HG03469 (cell line): ENCODE measurements around the gene EEF1AKMT3.

Experiments used
- ATAC-seq: cut with Tn5 transposase; IDR thresholded peaks from one replicate; pipeline ENCODE4 v1.9.1; 2021; ENCODE audit warnings: mild to moderate bottlenecking, moderate library complexity, moderate number of reproducible peaks; ENCODE audit not compliant: unreplicated experiment

The EEF1AKMT3 gene

DNA sequence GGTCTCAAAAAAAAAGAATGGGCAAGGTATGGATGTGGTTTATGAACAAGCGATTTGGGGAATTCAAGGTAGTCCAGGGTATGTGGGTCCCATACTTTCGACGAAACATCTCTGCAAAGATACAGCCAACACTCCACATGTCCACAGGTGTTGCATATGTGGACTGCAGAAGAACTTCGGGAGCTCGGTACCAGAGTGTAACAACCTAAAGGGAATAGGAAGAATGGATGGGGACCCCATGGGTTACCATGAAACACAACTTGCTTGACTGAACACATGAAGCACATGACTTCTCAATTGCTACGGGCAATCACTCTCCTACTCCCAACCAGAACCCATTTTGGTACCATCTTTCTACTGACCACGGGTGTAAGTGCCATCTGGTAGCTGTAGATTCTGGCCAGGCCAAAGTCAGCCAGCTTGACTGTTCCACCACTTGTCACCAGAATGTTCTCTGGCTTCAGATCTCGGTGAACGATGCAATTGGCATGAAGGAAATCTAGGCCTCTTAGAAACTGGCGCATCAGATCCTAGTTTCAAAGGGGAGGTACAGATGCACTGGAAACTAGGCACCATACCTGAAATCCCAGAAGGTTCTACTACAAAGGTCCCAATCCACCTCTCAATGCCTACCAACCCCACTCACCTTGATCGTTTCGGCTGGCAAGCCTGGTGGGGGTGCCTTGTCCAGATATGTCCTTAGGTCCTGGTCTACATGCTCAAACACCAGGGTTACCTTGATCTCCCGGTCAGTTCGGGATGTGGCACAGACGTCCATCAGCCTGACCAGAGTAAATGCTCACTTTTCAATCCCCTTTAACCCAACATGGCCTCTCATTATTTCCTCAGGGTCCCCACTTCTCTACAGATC is 21.6 kb upstream of the EEF1AKMT3 start:
- no peak for ATAC-seq

DNA sequence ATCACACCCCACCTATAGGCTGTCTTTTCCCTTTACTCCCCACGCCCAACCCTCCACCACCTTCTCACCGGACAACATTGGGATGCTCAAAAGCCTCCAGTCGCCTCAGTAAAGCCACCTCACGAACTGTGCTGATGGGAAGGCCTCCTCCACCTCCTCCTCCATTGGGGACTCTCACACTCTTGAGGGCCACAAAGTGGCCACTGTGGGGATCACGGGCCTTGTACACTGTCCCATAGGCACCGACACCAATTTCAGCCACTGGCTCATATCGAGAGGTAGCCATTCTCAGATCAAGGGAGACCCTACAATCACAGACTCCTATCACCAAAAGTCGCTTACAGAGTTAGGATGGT is 21.0 kb upstream of the EEF1AKMT3 start:
- no peak for ATAC-seq

DNA sequence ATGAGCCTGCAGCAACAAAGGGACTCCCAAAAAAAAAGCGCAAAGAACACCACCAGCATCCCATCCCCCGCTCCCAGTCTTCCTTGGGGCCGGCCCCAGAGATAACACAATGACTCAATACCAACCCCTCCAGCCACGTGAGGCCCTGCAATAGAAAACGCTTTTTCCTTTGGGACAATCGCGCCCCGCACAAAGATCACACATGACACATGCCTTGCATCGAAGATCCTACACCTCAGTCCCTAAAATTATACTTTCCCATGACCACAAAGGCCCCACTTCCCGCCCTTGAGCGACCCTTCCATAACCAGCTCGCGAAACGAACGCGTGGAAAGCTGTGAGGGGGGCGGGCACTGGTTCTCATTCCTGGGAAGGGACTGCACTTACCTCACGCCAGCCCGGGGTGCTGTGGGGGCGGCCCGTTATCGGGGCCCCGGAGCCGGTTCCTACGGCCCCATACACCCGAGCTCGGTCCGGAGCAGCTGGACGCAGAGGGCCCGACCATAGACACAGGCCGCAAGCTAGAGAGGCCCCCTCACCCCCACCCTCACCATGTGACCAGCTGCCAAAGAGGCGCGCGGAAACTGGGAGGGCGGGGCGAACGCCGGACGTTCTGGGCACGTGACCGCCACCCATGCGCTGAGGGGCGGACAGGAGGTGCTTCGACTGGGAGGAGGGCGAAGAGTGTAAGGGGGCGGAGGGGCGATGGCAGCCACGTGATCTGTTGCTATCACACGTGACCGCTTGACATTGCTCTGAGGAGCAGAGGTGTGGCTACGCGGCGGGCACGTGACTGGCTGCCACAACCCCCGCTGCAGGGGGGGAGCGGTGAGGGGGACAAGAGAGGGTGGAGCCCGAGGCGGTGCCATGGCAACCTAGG is 20.4 kb upstream of the EEF1AKMT3 start, which contains the start of gene CDK4:
CDK4 (minus strand) TSS at position 523 of the 880 bp plus-strand sequence. CDS start 593 bp downstream, outside the sequence.
- peak; percentile 66 for ATAC-seq

DNA sequence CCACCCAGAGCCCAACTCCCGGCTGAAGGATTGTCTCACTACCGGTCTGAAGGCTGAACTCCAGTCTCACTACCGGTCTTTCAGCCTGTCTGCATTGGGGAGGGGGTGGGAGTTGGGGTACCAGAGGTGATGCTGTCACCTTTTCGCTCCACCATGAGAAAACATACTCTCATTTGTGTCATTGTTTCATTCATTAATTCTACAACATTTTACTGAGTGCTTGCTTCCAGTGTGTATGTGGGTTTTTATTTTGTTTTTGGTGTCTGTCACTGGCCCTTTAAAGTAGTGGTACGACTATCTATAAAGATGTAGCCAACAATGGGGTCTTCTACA is 19.8 kb upstream of the EEF1AKMT3 start:
- ATAC-seq: no peak

DNA sequence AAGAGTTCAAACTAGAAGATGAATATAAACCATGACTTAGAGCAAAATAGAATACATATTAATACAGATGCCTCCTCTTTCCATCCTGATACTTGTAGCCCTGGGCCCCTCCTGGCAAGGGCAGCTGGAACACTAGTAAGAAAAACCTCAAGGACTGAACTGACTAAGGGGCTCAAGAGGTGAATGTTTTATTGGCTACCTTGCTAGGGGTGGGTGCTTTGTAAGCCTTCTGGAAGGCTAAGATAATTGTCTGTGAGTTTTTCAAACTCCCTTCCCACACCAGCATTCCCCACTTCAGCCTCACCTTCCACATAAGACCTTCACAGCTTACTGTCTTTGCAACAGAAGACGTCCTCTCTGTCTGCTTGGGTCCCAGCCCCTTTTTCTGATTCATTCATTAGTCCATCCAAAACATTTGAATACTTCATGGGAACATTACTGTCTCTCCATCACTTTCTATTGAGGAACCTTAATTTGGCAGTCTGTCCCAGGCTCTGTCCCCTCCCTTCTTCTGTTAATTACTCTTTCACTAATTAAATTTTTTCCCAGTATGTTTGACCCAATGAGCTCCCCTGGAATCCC is 18.6 kb upstream of the EEF1AKMT3 start:
- no peak for ATAC-seq

DNA sequence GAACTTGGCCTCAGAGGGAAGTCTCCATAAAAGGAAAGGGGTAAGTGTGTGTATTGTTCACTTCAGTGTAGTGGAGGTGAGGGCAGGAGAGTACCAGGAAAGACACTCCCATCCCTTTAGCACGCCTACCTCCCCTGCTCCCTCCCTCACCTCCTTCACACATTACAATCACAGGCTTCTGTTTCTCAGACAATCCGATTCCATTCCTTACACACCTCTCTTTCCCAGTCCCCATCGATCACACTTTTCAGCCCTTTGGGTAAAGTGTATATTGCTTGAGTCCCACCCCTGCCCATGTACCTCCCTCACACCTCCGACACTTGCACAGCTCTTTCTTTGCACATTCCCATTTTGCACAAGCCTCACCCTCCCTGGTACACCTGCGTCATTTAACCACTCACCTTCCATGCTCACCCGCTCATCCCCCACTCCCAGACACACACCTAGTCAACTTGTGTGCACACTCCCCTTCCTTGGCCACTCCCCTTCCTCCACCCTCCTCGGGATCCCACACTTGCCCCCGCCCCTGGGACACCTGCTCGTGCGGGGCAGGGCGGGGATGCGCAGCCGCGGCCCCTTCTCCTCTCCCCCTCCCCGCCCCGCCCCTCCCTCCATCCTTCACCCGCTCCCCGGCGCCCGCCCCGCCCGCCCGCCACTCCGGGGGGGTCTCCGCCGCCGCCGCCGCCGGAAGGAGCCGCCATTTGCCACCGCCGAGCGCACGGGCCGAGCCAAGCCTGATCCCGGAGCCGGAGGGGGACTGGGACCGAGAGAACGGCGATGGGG is 17.8 kb upstream of the EEF1AKMT3 start, which contains the start of gene MARCHF9:
MARCHF9 (plus strand) TSS at position 693 of the 783 bp plus-strand sequence. CDS start 426 bp downstream, outside the sequence.
- ATAC-seq: no peak

DNA sequence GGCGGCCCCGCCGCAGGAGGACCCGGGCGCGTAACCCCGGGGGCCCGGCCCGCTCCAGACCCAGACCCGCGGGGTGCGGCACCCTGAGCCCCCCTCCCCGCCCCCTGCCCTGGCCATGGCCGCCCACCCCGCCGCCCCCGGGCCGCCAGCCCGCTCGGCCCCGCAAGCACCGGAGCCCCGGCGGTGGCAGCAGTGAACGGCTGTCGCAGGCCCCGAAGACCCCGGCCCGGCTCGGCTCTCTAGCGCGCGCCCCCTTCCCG is 17.3 kb upstream of the EEF1AKMT3 start:
- ATAC-seq: no peak

DNA sequence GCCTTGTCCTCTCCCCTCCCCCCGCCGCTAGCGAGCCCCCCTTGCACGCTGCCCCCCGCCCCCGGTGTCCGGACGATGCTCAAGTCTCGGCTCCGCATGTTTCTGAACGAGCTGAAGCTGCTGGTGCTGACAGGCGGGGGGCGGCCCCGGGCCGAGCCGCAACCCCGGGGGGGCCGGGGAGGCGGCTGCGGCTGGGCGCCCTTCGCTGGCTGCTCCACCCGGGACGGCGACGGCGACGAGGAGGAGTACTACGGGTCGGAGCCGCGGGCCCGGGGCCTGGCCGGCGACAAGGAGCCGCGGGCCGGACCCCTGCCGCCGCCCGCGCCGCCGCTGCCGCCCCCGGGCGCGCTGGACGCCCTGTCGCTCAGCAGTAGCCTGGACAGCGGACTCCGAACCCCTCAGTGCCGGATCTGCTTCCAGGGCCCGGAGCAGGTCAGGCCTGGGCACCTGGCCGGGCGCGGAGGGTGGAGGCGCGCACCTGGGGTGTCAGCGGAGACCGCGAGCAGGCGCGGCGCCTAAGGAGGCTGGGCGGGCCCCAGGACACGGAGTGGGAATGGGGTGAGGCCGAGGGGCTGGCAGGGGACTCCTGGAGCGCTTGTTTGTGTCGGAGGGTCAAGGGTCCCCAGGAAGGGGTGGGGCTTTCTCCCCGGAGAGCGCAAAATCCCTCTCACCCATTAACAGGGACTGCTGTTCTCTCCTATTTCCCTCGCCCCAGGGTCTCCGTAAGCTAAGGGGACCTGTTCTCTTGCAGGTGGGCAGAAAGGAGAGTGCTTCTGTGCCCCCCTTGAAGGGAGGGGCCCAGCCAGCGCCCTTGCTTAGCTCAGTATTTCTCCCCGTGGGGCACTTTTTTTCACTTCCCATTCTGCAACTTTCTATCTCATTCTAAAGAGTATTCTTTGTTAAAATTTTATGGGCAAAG is 16.7 kb upstream of the EEF1AKMT3 start:
- no peak for ATAC-seq

DNA sequence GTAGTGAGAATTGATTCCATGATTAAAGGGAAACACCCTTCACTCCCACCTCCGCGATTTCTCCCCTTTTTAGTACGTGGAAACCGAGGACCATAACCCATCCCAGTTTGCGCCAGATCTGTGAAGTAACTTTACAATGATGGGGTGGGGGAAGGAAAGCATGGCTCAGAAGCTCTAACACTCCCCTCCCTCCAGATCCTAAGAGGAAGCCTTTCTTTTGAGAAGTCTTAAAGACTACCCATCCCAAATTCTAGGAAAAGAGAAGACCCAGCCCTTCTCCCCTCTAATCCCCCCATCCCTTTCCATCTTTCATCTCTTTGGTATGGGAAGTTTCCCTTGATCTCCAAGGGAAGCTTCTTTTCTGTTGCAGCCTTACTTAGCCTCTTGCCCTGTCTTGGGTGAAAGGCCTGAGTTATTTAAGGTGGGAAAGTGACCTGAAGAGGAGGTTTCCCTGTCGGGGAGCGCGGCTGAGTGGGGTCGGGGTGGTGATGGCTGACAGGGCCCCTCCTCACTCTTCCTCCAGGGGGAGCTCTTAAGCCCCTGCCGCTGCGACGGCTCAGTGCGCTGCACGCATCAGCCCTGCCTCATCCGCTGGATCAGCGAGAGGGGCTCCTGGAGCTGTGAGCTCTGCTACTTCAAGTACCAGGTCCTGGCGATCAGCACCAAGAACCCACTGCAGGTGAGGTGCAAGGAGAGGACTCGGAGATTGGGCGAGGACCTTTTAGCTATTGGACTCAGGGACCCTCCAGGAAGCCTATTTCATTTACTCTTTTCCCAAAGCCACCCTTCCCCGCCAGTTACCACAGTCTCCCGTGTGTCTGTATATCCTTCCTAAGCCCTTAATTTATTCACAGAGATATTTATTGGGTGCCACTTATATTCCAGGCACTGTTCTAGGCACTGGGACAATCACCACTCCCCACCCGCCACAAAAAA is 15.7 kb upstream of the EEF1AKMT3 start:
- ATAC-seq: no peak

DNA sequence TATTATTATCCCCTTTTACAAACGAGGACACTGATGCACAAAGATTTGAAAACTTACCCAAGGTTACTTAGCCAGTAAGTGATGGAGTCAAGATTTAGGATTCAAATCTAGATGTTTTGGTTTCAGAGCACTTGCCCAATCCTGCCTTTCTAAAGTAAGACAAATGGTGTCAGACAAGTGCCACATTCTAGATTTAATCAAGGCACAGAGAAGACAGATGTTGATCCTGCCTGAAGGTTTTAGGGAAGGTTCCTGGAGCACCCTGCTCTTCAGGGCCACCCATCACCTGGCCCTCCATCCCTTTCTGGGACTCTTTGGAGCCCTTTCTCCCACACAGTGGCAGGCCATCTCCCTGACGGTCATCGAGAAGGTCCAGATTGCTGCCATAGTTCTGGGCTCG is 14.6 kb upstream of the EEF1AKMT3 start:
- ATAC-seq: no peak

DNA sequence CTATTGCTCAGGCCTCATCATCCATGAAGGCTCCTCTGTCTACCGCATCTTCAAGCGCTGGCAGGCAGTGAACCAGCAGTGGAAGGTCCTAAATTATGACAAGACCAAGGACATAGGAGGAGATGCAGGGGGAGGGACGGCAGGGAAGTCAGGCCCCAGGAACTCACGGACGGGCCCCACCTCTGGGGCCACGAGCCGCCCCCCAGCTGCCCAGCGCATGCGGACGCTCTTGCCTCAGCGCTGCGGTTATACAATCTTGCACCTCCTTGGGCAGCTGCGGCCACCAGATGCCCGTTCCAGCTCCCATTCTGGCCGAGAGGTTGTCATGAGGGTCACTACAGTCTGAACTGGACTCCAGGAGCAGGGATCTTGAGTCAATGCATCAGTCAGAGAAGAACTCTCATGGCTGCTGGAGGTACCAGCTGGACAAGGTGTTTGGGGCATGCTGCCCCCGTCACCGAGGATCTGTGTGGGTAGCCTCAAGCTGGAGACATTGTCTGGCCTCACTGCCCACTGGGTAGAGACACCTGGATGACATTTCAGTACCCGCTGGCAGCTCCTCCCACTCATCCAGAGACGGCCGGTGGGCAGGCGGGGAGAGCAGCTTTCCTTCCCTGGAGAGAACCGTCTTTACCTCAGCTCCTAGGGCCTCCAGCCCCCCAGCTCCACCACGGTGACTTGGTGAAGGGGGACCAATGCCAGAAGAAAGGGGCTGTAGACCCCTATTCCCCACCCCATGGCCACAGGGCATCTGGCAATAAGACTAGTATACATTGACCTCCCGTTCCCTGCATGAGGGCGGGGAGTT is 13.7 kb upstream of the EEF1AKMT3 start:
- ATAC-seq: no peak

DNA sequence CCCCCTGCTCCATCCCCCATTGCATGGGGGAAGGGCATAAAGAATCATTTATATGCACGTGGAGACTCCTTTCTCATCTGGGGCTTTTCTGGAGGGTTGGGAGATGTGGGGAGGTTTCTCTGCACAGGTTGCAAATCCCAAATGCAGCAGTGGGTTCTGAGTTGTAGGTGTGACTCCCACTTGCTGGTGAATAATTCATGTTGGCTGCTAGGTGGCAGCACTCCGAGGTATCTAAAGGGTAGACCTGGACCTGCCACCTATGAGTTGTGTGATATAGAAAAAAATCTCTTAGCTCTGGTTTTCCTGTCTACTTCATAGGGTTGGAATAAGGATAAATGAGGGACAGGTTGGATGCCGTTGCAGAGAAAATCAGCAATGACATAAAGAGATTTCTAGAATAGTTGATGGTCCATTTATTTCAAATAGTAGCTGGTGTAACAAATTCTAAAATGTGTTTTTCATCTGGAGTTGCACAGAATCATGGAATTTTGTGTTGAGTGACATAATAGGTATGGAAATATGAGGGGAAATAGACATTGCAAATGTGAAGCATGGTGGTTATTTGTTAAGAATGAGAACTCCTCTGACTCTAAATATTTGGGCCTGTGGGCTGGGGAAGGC is 12.9 kb upstream of the EEF1AKMT3 start:
- ATAC-seq: no peak

DNA sequence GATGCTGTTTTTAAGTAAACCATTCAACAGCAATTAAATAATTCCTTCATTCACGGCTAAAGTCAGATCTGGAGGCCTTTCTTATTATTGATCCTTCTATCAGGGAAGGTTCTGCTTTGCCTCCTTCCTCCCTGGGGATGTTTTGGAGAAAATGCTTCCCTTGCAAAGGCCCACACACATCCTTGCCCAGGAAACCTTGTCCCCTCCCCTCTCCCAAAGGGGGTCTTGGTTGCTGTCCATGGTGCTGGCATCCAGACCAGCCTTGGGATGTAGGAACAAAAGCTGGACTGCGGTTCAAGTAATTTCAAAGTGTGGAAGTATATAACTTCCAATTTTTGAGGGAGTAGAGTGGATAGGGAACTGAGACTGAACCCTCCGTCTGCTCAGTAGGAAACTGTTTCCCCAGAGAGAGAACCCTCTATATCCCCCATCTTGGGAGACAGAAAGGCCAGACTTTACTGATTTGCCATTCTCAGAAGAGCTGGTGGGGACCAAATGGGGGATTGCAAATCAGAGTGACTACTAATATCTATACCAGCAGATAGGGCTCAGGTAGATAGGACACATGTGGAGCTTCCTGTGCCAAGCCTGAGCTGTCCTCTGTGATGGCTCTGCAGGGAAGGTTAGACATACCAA is 11.9 kb upstream of the EEF1AKMT3 start:
- ATAC-seq: no peak

DNA sequence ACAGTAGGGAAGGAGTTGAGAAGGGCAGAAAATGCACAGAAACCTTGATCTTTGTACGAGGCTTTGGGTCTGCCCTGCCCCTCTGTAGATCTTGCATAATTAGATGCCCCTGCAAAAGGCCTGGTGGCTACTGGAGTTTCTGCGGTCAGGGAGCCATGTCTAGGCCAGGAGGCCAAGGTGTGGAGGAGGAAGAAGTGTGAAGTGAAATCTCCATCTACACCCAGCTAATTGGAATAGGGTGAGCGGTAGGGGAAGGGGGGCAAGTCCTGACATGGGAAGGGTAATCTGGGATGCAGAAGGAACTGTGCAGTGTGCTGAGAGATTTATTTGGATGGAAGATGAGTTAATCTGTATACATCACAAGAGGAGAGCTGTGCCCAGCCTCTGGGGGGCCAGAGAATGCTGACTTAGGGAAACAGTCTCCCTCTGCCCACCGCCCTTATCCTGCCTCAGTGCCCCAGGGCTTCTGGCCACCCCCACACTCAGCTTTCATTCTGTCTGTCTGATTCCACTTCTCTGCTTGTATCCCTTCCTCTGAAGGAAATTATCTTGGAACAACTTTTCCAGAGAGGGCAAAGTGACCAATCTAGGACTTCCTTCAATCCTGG is 10.9 kb upstream of the EEF1AKMT3 start:
- no peak for ATAC-seq

DNA sequence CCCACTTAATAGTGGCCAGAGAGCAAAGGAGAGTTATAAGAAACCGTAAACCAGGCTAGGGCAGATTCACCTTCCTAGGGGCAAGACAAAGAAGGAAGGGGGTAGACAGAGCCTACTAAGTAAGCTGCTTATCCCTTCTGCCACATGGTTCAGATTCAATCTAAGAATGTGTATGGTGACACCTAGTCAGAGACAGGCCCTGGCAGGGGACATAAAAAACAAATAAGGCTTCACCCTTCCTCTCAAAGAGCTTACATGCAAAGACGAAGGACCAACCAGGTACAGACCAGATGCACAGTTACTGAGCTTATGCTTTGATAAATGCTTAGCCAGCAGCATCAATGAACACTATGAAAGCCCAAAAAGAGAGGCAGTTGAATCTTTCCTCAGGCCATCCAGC is 10.0 kb upstream of the EEF1AKMT3 start:
- ATAC-seq: no peak

DNA sequence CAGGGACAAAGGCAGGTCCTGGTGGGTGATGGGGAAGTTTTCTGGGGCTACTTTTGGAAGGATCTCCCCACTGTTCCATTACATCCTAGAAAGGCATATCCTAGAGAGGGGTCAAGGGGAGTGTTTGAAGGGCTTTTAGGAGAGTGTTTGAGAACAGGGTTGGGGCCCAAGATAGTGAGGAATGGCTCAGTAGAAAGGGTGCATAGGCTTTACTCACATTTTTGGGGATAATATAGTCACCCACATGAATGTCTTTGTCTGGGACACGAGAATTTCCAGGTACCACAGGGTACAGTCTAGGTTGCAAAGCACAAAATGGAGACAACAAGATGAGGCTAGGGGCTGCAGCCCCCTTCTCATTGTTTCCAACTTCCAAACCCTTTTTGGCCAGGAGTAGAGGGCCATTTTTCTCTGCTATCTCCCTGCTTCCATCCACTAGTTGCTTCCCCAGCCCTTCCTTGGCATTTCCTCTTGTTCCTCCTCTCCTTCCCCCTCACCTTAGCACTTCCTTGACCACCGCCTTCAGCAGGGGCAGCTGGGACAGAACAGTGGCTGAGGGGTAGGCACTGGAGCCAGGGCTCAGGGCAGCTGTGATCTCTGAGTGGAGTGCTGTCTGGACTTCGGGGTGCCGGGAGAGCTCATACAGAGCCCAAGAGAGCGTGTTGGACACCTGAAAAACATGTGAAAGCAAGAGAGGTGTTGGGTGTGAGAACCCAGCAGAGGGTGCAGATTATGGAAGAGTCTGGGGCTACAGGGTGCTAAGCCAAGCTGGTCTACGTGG is 8.3 kb upstream of the EEF1AKMT3 start:
- ATAC-seq: no peak
